ENCODE measurements around the gene UBB.

UBB gene

DNA sequence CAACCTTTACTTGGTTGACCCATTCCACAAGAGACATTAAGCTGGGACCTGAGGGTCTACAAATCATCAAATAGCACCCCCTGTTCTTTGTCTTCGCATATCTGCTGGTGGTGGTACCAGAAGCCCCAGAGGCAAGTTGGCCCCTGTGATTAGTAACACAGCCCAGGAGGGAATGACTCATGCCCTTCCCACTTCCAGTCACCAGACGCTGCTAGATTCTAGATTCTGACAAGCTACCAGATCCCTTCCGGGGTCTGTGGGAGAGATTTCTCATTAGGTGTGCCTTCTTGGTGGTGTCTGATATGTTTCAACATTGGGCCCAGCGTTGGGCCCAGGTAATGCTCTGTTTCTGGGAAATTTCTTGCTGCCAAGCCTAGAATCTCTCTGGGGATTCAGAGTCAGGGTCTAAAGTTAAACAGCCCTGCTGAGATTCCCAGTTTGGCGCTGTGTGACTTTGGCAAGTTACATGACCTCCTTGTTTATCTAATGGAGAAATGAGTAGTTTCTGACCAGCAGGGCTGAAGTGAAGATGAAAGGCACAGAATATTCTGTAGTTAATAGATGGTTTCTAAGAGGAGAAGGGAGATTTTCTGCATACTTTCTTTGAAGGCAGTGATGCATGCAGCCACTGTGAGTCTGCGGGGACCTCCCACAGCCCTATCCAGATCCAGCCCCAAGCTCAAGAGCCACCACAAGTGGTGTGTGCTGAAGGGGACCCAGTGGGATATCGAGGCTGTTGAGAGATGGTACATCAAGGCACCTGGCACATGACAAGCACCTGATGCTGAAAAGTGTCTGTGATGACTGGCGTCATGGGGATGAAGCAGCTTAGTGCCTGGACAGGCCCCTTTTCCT lies 38.4 kb downstream of the UBB start:
- DNase-seq = peak; percentile 98

DNA sequence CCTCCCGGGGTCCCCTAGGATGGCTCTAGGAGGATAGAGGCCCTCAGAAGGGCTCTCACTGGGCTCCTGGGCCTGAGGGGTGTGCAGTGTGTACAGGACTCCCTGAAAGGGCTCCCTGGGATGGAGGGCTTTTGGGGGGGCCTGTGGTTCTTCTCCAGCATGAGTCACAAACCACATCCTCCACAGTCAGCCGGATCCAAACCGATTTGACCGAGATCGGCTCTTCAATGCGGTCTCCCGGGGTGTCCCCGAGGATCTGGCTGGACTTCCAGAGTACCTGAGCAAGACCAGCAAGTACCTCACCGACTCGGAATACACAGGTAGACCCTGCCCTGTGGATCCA lies 39.0 kb downstream of the UBB start:
- peak; percentile 69 for DNase-seq

DNA sequence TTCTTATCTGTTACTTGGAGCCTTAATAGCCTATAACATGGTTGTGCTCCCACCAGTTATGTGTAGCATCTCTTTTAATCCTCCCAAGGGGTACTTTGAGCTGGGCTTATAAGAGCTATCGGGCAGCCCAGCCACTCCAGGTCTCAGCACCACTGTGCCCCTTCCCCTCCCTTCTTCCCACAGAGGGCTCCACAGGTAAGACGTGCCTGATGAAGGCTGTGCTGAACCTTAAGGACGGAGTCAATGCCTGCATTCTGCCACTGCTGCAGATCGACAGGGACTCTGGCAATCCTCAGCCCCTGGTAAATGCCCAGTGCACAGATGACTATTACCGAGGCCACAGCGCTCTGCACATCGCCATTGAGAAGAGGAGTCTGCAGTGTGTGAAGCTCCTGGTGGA lies 41.5 kb downstream of the UBB start:
- DNase-seq = peak; percentile 49

DNA sequence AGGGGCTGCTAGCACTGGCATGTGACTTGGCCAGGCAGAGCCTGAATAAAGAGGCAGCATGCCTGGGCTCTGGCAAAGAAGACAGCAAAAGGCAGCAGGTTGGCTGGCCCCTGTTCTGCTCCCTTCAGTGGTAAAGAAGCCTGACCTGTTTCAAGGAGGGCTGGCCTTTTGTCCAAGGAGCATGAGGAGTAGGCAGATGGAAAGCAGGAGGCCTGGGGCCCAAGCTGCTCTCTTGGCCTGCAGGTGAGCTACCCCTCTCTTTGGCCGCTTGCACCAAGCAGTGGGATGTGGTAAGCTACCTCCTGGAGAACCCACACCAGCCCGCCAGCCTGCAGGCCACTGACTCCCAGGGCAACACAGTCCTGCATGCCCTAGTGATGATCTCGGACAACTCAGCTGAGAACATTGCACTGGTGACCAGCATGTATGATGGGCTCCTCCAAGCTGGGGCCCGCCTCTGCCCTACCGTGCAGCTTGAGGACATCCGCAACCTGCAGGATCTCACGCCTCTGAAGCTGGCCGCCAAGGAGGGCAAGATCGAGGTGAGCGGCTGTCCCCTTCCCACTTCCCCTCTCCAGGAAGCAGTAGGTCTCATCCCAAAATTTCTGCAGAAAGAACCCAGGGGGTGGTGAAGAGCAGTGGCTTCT lies 42.5 kb downstream of the UBB start:
- DNase-seq = peak; percentile 62

DNA sequence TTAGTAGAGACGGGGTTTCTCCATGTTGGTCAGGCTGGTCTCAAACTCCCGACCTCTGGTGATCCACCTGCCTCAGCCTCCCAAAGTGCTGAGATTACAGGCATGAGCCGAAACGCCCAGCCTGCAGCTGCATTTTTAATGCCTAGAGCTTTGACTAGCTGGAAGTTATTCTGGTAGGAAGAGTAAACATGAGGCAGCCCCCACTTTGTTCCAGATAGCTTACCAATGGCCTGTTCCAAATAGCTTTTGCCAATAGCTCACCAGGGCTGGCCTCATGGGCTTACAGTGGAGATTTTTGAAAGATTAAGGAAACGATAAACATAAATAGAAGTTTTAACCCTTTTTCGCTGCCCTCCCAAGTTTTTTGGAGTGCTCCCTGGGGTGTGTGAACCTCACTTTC lies 44.3 kb downstream of the UBB start:
- no peak for DNase-seq

DNA sequence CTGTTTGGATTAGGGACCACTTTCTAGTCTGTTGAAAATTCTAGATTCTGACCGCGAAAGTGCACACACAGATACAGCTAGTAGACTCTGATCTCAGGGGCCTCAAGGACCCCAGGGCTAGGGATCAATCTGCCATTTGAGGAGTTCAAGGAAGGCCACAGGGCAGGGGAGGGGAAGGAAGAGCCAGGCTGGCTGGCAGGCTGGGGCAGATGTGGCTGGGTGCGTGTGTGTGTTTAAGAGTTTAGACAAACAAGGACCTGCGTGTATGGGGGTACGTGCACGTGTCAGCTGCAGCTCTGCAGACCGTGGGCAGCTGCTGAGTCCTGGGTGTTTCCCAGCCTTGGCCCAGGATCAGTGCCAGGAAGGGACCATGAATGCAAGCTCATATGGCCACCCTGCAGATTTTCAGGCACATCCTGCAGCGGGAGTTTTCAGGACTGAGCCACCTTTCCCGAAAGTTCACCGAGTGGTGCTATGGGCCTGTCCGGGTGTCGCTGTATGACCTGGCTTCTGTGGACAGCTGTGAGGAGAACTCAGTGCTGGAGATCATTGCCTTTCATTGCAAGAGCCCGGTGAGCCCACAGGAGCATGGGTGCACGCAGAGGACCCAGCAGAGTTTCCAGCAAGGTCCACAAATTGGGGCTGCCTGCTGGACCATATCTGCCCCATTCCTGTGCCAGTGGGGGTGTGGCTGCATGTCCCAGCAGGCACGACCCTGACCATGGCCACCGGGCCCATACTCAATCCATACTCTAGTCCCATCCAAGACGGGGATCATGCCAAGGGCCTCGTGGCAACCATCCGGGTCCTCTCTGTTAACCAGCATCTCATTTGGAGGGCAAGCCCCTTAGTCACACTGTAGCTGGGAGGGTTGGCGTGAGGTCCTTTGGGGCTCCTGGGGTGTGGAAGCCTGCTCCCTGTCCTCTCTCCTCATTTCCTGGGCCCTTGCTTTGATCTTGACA lies 45.1 kb downstream of the UBB start:
- peak; percentile 53 for DNase-seq

DNA sequence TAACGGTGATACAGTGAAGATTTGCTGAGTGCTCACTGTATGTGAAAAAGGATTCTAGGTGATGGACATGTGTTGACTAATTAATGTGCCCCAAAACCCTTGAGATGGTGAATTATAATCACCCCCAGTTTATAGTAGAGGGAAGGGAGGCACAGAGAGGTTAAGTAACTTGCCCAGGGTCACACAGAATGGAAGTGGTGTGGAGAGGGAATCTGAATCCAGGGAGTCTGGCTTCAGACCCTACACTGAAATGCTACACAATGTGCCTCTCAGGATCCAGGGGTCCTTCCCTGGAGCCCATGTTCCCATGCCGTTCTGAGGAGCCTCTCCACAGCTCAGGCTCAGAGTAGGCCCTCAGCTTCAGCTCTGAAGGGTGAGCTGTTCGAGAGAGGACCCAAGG lies 46.1 kb downstream of the UBB start:
- DNase-seq = no peak

DNA sequence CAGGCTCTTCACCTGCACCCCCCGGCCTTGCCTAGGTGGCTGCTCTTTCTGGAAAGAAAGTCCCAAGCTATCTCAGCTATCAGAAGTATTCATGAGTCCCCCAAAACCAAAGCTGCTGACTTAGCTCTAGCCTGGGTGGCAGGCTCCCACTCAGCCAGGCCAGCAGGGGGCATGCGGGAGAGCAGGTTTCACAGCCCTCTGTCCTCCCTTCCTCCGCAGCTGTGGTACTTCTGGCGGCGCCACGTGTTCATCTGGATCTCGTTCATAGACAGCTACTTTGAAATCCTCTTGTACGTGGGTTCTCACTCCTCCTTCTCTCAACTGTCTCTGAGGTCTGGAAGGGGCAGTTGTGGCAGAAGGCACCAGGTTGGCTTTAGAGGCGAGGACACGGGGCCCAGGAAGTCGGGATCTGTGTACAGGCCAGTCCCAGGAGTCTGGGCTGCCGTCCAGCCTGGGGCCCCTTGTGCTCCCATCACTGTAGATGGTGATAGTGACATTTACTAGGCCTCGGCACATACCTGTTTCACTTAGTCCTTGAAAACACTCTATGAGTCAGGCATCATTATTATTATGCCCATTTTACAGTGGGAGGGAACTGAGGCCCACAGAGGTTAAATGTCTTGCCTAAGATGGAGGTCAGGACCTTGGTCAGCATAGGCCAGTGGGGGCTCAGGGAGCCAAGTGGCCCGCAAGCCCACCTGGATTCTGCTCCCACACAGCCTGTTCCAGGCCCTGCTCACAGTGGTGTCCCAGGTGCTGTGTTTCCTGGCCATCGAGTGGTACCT lies 47.4 kb downstream of the UBB start:
- DNase-seq = peak; percentile 86

DNA sequence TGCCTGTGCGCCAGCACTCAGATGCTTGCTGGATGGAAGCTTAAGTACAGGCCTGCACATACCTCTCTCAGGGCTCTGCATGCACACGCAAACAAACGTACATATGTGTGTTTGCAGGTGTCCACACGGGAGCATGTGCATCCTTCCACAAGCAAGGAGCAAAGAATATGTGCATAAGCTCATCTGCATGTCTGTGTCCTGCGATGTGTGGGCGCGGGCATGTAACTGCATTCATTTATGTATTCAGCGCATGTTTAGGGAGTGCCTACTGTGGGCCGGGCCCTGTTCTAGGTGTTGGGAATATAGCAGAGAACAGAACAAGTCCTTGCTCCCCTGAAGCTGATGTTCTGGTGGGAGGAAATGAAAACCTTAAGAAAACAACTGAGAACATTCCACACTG lies 48.2 kb downstream of the UBB start:
- no peak for DNase-seq

DNA sequence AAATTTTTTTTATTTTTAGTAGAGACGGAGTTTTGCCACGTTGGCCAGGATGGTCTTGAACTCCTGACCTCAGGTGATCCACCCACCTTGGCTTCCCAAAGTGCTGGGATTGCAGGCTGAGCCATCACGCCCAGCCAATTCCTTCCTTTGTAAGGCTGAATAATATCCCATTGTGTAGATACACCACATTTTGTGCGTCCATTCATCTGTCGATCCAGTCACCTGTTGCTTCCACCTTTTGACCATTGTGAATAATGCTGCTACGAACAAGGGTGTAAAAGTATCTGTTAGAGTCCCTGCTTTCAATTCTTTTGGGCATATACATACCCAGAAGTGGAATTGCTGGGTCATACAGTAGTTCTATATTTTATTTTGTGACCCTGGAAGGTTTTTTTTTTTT lies 49.8 kb downstream of the UBB start:
- no peak for DNase-seq

DNA sequence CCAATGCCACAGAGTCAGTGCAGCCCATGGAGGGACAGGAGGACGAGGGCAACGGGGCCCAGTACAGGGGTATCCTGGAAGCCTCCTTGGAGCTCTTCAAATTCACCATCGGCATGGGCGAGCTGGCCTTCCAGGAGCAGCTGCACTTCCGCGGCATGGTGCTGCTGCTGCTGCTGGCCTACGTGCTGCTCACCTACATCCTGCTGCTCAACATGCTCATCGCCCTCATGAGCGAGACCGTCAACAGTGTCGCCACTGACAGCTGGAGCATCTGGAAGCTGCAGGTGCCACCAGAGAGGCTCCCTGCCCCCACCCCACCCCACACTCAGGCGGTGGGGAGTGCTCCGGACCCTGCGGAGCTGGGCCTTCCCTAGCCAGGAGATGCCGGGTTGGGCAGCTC lies 51.1 kb downstream of the UBB start:
- DNase-seq = no peak

Measured in islet precursor cell (in vitro differentiated cells).